HUES64 (cell line): Measurements from ENCODE around the gene TTLL1.
"Not testable (repeated sequence)": the region's sequence is repeated elsewhere in the genome, so short reads cannot be mapped to it uniquely, and the experiment has no call there.

Experiments
- H3K27ac ChIP-seq: 2 replicates; pipeline ENCODE4 v1.7.0; 2013; ENCODE audit warnings: low read depth, low read length, inconsistent platforms
- H3K27me3 ChIP-seq: 2 replicates; pipeline ENCODE4 v1.6.1; 2013; ENCODE audit warnings: mild to moderate bottlenecking, low read length; ENCODE audit not compliant: insufficient read depth
- H3K36me3 ChIP-seq: 2 replicates; pipeline ENCODE4 v1.6.1; 2013; ENCODE audit warnings: mild to moderate bottlenecking, low read length; ENCODE audit not compliant: insufficient read depth
- H3K4me1 ChIP-seq: 2 replicates; pipeline ENCODE4 v1.6.1; 2013; ENCODE audit warnings: mild to moderate bottlenecking, low read length, moderate library complexity; ENCODE audit not compliant: insufficient read depth
- H3K4me3 ChIP-seq: 2 replicates; pipeline ENCODE4 v1.5.1; 2013; ENCODE audit warnings: mild to moderate bottlenecking, low read length, moderate library complexity
- H3K9ac ChIP-seq: 2 replicates; pipeline ENCODE4 v1.6.1; 2013; ENCODE audit warnings: mild to moderate bottlenecking, low read depth, low read length
- H3K9me3 ChIP-seq: 2 replicates; pipeline ENCODE4 v1.6.1; 2013; ENCODE audit warnings: low read depth, low read length; ENCODE audit not compliant: insufficient read depth
- WGBS: fragments of 150-250, 120-280 bp; methylation state at CpG from one replicate; pipeline ENCODE4 v1.1.7; 2013; ENCODE audit warnings: missing lambda C conversion rate; 5-methylcytosine and 5-hydroxymethylcytosine counted together

The TTLL1 gene

DNA sequence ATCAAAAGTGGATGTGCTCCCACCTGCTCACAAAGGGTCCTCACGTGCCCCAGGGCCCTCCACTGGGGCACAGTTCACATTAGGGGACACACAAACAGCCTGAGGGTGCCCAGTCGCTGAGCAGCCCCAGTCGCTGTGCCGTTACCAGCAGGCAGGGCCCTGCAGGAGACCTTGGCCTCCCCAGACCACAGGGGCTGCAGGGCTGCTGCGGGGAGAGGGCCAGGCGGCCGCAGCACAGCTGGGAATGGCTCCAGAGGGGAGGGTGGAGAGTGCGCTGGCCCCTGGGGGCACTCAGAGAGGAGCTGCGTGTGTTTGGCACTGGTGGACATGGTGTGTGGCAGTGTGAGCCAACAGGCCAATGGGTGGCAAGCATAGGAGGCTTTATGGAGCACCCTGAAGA lies 53.9 kb downstream of the TTLL1 start:
- no peak overlapping the region for H3K27ac ChIP-seq
- H3K36me3 ChIP-seq, result no peaks in the 10 kb centered on the region
- H3K9ac ChIP-seq, result no peak overlapping the region
- no peaks in the 10 kb centered on the region for H3K27me3 ChIP-seq
- WGBS, result 88% methylated on average over 9 of the region's 9 CpGs
- H3K9me3 ChIP-seq, result no peaks in the 10 kb centered on the region
- H3K4me3 ChIP-seq, result no peak overlapping the region
- H3K4me1 ChIP-seq, result no peaks in the 10 kb centered on the region

DNA sequence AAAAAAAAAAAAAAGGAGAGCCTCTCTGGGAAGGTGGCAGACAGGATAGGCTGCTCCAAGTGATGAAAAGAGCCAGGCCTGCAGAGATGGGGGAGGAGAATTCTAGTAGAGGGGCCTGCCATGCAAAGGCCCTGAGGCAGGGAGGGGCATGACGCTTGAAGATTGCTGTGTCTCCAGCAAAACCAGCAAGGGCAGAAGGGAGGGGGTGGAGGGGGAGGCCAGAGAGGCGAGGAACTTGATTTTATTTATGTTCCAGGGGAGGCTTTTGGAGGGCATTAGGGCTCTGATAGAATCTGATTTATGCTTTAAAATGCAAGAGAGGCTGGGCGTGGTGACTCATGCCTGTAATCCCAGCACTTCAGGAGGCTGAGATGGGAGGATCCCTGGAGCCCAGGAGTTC lies 57.6 kb downstream of the TTLL1 start:
- H3K4me1 ChIP-seq, result no peaks in the 10 kb centered on the region
- no peaks in the 10 kb centered on the region for H3K27me3 ChIP-seq
- H3K9ac ChIP-seq, result no peak overlapping the region
- H3K4me3 ChIP-seq, result no peak overlapping the region
- no peaks in the 10 kb centered on the region for H3K36me3 ChIP-seq
- no peak overlapping the region for H3K27ac ChIP-seq
- H3K9me3 ChIP-seq, result no peaks in the 10 kb centered on the region
- 85% methylated on average over 3 of the region's 3 CpGs for WGBS

DNA sequence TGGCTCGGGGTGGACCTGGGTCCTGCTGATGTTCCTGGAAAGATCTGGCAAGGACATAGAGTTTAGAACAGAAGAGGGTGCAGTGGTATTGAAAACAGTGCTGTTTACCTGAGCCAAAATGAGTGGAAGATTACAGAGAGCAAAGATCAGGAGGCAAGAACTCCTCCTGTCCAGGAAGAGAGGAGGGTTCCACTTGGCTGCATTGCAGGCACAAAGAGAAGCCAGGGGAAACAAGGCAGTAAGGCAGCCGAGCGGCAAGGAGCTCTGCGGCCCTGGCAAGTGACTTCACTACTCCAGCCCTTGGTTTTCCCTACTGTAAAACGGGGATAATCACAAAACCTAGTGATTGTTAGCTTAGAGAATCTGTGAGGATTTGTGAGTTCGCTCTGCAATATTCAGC lies 70.6 kb downstream of the TTLL1 start:
- H3K36me3 ChIP-seq, result no peaks in the 10 kb centered on the region
- 93% methylated on average over 6 of the region's 6 CpGs for WGBS

DNA sequence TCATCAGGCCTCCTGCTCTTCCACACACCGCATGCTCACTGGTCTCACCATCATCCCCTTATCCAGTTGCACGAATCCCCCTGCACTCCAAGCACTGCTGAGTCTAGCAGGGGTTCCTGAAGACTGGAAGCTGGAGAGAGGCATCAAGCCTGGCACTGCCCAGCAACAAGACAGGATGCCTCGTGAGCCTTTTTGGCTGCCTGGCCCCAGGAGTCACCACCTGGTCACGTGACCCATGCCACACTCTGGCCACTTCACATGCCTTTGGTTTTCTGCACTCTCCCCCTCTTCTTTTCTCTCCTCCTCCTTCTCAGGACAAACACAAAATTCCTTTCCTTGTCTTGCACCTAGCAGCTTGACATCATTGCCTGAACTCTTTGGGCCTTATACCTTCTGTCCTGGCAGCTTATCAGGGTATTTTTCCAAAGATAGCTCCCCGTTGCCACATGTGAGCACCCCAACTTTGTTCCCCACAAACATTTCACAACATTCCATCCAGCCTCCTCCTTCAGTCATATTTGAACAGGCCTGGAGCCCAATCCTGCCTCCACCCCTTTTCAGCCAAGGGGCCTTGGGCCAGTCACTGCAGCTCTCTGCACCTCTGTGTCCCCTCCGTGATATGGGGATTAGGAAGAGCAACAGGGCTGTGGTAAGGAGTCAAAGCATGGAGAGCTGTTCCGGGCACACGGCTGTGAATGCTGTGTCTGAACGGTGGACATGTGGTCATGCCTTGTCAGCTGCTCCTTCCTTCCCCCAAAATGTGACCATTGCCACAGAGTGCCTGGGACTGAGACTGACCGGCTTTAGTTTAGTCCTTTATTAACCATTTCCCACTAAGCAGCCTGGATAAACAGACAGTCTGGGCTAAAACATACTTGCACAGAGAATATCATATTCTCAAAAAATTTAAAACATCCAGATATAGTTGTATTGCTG lies 71.4 kb downstream of the TTLL1 start:
- peaks cover 6% of the 10 kb centered on the region; the same call in 1 of the 2 replicates for H3K27me3 ChIP-seq
- H3K27ac ChIP-seq, result no peak overlapping the region
- H3K4me3 ChIP-seq, result no peak overlapping the region
- H3K4me1 ChIP-seq, result peaks cover 5% of the 10 kb centered on the region; the same call in 1 of the 2 replicates
- no peaks in the 10 kb centered on the region for H3K36me3 ChIP-seq
- H3K9me3 ChIP-seq, result no peaks in the 10 kb centered on the region
- WGBS, result 87% methylated on average over 10 of the region's 10 CpGs
- H3K9ac ChIP-seq, result no peak overlapping the region

More for the DNA sequence above, 70.6 kb downstream of the TTLL1 start:
- Histone ChIP-seq H3K4me1 (peaks cover 2% of the 10 kb centered on the region; the same call in 1 of the 2 replicates), H3K27me3 (peaks cover 6% of the 10 kb centered on the region; the same call in 1 of the 2 replicates), H3K9ac (no peak overlapping the region), H3K27ac (no peak overlapping the region), H3K9me3 (no peaks in the 10 kb centered on the region), H3K4me3 (no peak overlapping the region)

DNA sequence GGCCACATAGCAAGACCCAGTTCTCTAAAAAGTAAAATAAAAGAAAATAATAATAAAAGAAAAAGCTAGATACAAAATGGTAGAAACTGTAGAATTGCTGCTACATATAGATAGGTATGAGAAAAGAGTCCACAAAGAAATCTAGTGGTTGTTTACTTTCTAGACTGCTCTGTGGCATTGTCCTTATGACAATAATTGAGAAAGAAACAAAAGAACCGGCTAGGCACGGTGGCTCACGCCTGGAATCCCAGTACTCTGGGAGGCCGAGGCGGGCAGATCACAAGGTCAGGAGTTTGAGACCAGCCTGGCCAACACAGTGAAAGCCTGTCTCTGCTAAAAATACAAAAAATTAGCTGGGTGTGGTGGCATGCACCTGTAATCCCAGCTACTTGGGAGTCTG lies 73.0 kb downstream of the TTLL1 start:
- H3K9me3 ChIP-seq, H3K27ac ChIP-seq, H3K36me3 ChIP-seq, H3K27me3 ChIP-seq, H3K9ac ChIP-seq, H3K4me1 ChIP-seq, H3K4me3 ChIP-seq: not testable (repeated sequence)
- 93% methylated on average over 5 of the region's 5 CpGs for WGBS

DNA sequence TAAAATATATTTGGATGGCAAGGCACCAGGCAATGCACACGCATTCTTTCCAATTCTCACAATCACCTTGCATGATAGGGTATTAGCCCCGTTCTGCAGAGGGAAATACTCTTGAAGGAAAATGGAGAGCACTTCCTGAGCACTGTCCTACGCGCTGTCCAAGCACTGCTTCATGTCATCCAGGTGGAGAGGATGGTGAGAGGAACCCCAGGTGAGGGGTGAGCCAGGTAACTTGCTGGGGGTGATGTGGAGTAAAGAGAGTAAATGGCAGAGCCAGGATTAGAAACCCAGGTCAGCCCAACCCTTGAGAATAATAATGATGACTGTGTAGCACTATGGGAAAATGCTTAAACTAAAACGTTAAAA lies 73.5 kb downstream of the TTLL1 start:
- Histone ChIP-seq H3K9me3 (no peaks in the 10 kb centered on the region), H3K4me3 (peak overlapping the region; percentile 97), H3K27me3 (peaks cover 6% of the 10 kb centered on the region; the same call in 1 of the 2 replicates), H3K27ac (peak overlapping the region; percentile 42; the same call in 1 of the 2 replicates), H3K4me1 (peaks cover 11% of the 10 kb centered on the region; the same call in 1 of the 2 replicates), H3K36me3 (no peaks in the 10 kb centered on the region), H3K9ac (peak overlapping the region; percentile 70)
- 34% methylated on average over 4 of the region's 5 CpGs for WGBS

DNA sequence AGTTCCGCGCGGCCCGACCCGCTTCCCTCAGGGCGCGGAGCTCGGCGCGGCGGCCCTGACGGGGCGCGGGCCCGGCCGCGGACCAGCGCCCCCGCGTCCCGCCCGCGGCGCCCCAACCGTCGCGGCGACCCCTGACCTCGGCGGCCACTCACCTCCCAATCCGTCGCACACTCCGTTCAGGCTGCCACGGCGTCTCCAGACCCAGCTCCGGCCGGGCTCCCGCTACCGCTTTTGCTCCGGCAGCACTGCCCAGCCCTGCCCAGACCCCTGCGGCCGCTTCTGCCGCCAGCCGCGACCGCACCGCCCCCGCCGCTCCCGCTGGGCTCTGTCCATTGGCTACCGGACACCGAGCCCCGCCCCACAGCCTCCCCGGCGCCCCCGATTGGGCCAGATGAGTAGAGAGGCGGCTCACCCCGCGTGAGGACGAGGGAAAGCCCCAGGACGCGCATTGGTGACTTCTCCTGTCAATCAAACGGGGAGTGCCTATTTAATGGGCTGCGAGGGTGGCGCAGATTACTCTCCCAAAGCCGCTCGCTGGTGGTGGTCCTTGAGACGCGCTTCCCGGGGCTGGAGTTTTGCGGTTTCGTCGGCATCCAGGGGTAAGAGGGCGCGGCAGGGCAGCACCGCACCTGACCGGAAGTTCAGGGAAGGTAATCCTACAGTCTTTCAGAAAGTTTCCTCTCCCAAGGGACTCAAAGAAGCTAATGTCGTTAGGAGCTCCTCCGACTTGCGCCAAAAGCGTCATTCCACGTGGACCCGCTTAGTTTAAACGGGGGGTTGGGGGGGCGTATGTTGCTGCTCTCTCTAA lies 74.1 kb downstream of the TTLL1 start, which contains the start of gene PACSIN2:
TSS of gene PACSIN2 (minus strand) at position 281 of the 808 bp plus-strand sequence. CDS start 103,069 bp downstream, outside the sequence.
- H3K9ac ChIP-seq, result peak within 1 kb of the TSS; percentile 79
- H3K27me3 ChIP-seq, result peaks cover 6% of the 10 kb centered on the region; the same call in 1 of the 2 replicates
- peaks cover 11% of the 10 kb centered on the region; the same call in 1 of the 2 replicates for H3K4me1 ChIP-seq
- no peaks in the 10 kb centered on the region for H3K36me3 ChIP-seq
- peak within 1 kb of the TSS; percentile 97 for H3K4me3 ChIP-seq
- H3K9me3 ChIP-seq, result no peaks in the 10 kb centered on the region
- H3K27ac ChIP-seq, result peak within 1 kb of the TSS; percentile 76; the same call in 1 of the 2 replicates
- WGBS, result under 1% methylated on average over 84 of the region's 85 CpGs

DNA sequence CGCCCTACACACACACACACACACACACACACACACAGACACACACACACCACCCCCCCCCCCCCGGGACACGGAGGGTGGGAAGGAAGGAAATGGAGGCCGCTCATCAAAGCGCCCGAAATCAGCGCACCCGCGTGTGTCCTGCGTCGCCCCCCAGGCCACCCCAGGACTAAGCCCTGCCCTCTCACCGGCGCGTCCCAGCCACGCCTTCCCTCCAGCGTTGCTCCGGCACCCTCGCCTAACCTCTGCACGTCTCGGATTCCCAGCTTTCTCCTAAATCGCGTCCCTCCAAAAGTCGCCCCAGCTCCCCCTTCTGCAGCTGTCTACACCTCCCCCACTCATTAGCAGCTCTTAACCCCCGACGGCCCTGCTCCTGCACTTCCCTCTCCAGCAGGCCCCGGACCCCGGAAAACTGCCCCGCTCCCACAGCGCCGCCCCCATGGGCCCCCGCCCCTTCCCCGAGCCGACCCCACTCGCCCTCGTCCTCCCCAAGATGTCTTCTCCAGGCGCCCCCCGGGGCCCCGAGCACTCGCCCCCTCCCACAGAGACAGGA lies 74.8 kb downstream of the TTLL1 start:
- under 1% methylated on average over 36 of the region's 39 CpGs for WGBS
- no peaks in the 10 kb centered on the region for H3K36me3 ChIP-seq
- peaks cover 6% of the 10 kb centered on the region; the same call in 1 of the 2 replicates for H3K27me3 ChIP-seq
- H3K9me3 ChIP-seq, result no peaks in the 10 kb centered on the region
- peak overlapping the region; percentile 76; the same call in 1 of the 2 replicates for H3K27ac ChIP-seq
- H3K4me3 ChIP-seq, result peak overlapping the region; percentile 97
- H3K9ac ChIP-seq, result peak overlapping the region; percentile 79
- H3K4me1 ChIP-seq, result peaks cover 11% of the 10 kb centered on the region; the same call in 1 of the 2 replicates

DNA sequence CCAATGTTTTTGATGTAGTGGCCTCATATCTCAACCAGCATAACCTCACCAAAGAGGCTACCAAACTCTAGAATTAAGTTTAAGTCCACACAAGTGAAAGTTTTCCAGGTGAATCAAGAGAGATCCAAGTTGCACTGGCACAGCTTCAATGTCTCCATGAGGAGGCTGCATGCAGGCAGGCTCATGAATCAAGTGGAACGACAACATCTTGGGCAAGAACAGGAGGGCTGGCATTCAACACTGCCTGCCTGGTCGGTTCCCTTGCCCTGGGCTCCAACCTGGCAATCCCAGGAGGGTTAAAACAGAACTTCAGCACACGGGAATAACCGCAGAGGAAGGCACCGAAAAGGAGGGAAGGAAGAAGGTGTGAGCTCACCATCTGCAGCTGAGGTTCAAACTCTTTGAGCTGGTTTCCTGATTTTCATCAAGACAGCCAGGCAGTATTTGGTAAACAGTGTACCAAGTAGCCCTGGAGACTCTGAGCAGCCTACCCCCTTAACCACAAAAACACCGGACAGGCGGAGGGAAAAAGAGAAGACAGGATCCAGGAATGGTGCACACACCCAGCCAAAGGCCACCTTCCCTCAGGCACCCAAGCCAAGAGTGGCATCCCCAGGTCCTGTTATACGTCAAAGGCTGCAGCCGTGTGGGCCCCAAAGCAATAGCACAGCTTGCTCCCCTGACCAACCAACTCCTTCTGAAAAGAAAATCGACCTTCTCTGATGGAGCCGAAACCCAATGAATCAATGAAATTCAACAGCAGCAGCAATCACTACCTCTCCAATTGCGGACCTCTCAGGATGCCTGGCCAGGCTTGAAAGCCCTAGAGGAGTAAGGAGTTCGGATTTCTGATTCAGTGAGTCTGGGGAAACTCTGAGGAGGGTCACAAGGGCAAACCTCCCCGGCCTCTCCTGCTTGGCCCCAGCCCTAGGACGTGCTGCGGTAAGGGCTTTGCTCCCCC lies 75.6 kb downstream of the TTLL1 start:
- no peaks in the 10 kb centered on the region for H3K9me3 ChIP-seq
- H3K27ac ChIP-seq, result peak overlapping the region; percentile 76; the same call in 1 of the 2 replicates
- H3K27me3 ChIP-seq, result peaks cover 6% of the 10 kb centered on the region; the same call in 1 of the 2 replicates
- 36% methylated on average over 13 of the region's 16 CpGs for WGBS
- peak overlapping the region; percentile 79 for H3K9ac ChIP-seq
- H3K4me1 ChIP-seq, result peaks cover 16% of the 10 kb centered on the region; the same call in 1 of the 2 replicates
- H3K4me3 ChIP-seq, result peak overlapping the region; percentile 97
- H3K36me3 ChIP-seq, result no peaks in the 10 kb centered on the region

DNA sequence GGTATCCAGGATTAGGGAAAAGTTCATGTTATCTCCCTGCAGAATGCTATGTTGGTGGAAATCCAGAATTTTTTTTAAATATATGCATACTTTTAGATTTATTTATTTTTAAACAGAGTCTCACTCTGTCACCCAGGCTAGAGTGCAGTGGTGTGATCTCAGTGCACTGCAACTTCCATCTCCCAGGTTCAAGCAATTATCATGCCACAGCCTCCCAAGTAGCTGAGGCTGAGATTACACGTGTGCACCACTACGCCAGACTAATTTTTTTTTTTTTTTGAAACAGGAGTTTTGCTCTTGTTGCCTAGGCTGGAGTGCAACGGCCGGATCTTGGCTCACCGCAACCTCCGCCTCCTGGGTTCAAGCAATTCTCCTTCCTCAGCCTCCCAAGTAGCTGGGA lies 76.8 kb downstream of the TTLL1 start:
- no peak overlapping the region for H3K4me3 ChIP-seq
- H3K27me3 ChIP-seq, result peaks cover 6% of the 10 kb centered on the region; the same call in 1 of the 2 replicates
- 97% methylated on average over 6 of the region's 6 CpGs for WGBS
- no peaks in the 10 kb centered on the region for H3K9me3 ChIP-seq
- no peak overlapping the region for H3K9ac ChIP-seq
- H3K4me1 ChIP-seq, result peaks cover 19% of the 10 kb centered on the region
- H3K27ac ChIP-seq, result no peak overlapping the region
- H3K36me3 ChIP-seq, result no peaks in the 10 kb centered on the region
